ENCODE measurements around the gene RAB9A.

RAB9A gene

GRCh38 chrX:13691841-13692371 lies 3.0 kb downstream of the RAB9A start:
- Histone ChIP-seq H3K4me1 (ENCODE audit: insufficient read depth, low read length, poor library complexity, severe bottlenecking) (peaks cover 32% of the 10 kb centered on the region), H3K79me2 (ENCODE audit: insufficient read depth, low read length) (peaks cover 79% of the 10 kb centered on the region), H4K20me1 (ENCODE audit: insufficient read depth, low read length, poor library complexity, severe bottlenecking) (peaks cover 34% of the 10 kb centered on the region), H3F3A (ENCODE audit: low read depth) (no peaks in the 10 kb centered on the region), H3K9ac (ENCODE audit: low read depth, low read length, poor library complexity, severe bottlenecking) (no peak overlapping the region), H3K4me3 (ENCODE audit: low read length, poor library complexity, severe bottlenecking) (peak overlapping the region; percentile 56), H3K36me3 (ENCODE audit: insufficient read depth, low read length) (no peaks in the 10 kb centered on the region), H3K9me2 (replicated peaks; ENCODE audit: low read depth, low read length) (no peaks in the 10 kb centered on the region), H3K9me3 (ENCODE audit: insufficient read depth, low read depth, low read length) (no peaks in the 10 kb centered on the region), H2AFZ (ENCODE audit: low read length) (no peak overlapping the region), H3K4me2 (ENCODE audit: low read depth, low read length, poor library complexity, severe bottlenecking) (peak overlapping the region; percentile 76), H3K27me3 (ENCODE audit: insufficient read depth, low read length, poor library complexity, severe bottlenecking) (no peaks in the 10 kb centered on the region)
- no peak for TF ChIP-seq EZH2phosphoT487 (IDR thresholded peaks at IDR 0.05; ENCODE audit: borderline replicate concordance)
- TF ChIP-seq, protein P1, sequence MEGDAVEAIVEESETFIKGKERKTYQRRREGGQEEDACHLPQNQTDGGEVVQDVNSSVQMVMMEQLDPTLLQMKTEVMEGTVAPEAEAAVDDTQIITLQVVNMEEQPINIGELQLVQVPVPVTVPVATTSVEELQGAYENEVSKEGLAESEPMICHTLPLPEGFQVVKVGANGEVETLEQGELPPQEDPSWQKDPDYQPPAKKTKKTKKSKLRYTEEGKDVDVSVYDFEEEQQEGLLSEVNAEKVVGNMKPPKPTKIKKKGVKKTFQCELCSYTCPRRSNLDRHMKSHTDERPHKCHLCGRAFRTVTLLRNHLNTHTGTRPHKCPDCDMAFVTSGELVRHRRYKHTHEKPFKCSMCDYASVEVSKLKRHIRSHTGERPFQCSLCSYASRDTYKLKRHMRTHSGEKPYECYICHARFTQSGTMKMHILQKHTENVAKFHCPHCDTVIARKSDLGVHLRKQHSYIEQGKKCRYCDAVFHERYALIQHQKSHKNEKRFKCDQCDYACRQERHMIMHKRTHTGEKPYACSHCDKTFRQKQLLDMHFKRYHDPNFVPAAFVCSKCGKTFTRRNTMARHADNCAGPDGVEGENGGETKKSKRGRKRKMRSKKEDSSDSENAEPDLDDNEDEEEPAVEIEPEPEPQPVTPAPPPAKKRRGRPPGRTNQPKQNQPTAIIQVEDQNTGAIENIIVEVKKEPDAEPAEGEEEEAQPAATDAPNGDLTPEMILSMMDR (conservative IDR thresholded peaks at IDR 0.05; ENCODE audit: low read length) = no peak

DNA sequence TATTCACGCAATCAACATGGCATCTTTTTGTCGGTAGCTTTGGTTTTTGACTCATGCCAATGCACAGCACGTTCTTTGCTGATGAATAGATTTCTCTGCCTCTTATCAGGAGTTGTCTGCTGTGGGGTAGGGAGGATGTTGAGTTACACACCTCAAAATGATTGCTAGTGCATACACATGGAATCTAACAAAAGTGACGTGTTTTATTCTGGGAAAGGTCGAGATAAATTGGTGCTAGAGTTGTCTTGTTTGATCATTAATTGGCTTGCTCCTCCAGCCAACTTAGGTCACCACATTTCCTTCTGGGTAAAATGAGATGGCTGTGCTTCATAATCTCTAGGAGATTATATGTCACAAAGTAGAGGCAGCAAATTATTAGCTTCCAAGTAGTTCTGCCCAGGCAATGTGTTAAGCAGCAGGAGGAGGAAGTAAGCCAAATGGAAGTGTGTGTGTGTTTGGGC lies 3.9 kb downstream of the RAB9A start:
- peaks cover 36% of the 10 kb centered on the region for H4K20me1 ChIP-seq (ENCODE audit: insufficient read depth, low read length, poor library complexity, severe bottlenecking)
- H3K4me3 ChIP-seq (ENCODE audit: low read length, poor library complexity, severe bottlenecking) = peak overlapping the region; percentile 56
- TF ChIP-seq, protein P1 (conservative IDR thresholded peaks at IDR 0.05; ENCODE audit: low read length) = no peak
- no peak for TF ChIP-seq EZH2phosphoT487 (IDR thresholded peaks at IDR 0.05; ENCODE audit: borderline replicate concordance)
- peaks cover 88% of the 10 kb centered on the region for H3K79me2 ChIP-seq (ENCODE audit: insufficient read depth, low read length)
- no peaks in the 10 kb centered on the region for H3K36me3 ChIP-seq (ENCODE audit: insufficient read depth, low read length)
- H3K9me2 ChIP-seq (replicated peaks; ENCODE audit: low read depth, low read length) = no peaks in the 10 kb centered on the region
- H2AFZ ChIP-seq (ENCODE audit: low read length) = no peak overlapping the region
- peak overlapping the region; percentile 76 for H3K4me2 ChIP-seq (ENCODE audit: low read depth, low read length, poor library complexity, severe bottlenecking)
- H3K27me3 ChIP-seq (ENCODE audit: insufficient read depth, low read length, poor library complexity, severe bottlenecking) = no peaks in the 10 kb centered on the region
- no peaks in the 10 kb centered on the region for H3F3A ChIP-seq (ENCODE audit: low read depth)
- H3K4me1 ChIP-seq (ENCODE audit: insufficient read depth, low read length, poor library complexity, severe bottlenecking) = peaks cover 33% of the 10 kb centered on the region
- H3K9me3 ChIP-seq (ENCODE audit: insufficient read depth, low read depth, low read length) = no peaks in the 10 kb centered on the region
- peak overlapping the region; percentile 36 for H3K9ac ChIP-seq (ENCODE audit: low read depth, low read length, poor library complexity, severe bottlenecking)

DNA sequence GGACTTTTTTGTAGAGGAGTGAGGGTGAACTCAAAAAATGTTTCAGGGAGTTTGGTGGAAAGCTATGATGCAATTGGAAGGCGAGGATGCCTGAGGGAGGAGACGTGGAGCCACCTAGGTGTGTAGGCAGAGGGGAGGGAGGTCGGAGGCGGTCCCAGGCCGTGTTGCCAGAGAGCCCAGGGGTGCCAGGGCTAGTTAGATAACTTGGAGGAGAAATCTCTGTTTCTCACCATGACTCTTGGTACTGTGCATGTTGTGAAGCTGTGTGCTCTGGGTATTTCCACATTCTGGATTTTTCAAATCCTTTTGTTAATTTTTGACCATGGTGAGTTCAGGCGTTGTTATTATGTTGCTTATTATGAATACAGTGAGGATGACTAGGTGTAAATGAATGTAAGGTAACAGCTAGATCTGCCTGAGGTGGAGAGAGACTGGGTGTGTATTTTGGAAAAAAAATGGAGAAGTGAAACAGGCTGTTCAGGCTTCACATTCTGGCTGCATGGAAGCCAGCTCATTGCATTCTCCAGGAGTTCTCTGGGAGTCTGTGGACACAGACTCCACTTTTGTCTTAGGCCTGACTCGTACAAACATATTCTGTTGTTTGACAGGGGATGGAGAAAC lies 4.5 kb downstream of the RAB9A start:
- no peak for TF ChIP-seq EZH2phosphoT487 (IDR thresholded peaks at IDR 0.05; ENCODE audit: borderline replicate concordance)
- H3K79me2 ChIP-seq (ENCODE audit: insufficient read depth, low read length) = peaks cover 94% of the 10 kb centered on the region
- H3F3A ChIP-seq (ENCODE audit: low read depth) = no peaks in the 10 kb centered on the region
- H3K4me3 ChIP-seq (ENCODE audit: low read length, poor library complexity, severe bottlenecking) = peak overlapping the region; percentile 56
- H3K9me3 ChIP-seq (ENCODE audit: insufficient read depth, low read depth, low read length) = no peaks in the 10 kb centered on the region
- H2AFZ ChIP-seq (ENCODE audit: low read length) = no peak overlapping the region
- H3K36me3 ChIP-seq (ENCODE audit: insufficient read depth, low read length) = no peaks in the 10 kb centered on the region
- H3K4me2 ChIP-seq (ENCODE audit: low read depth, low read length, poor library complexity, severe bottlenecking) = peak overlapping the region; percentile 76
- H3K9ac ChIP-seq (ENCODE audit: low read depth, low read length, poor library complexity, severe bottlenecking) = peak overlapping the region; percentile 36
- H3K4me1 ChIP-seq (ENCODE audit: insufficient read depth, low read length, poor library complexity, severe bottlenecking) = peaks cover 38% of the 10 kb centered on the region
- H4K20me1 ChIP-seq (ENCODE audit: insufficient read depth, low read length, poor library complexity, severe bottlenecking) = peaks cover 37% of the 10 kb centered on the region
- no peaks in the 10 kb centered on the region for H3K27me3 ChIP-seq (ENCODE audit: insufficient read depth, low read length, poor library complexity, severe bottlenecking)
- H3K9me2 ChIP-seq (replicated peaks; ENCODE audit: low read depth, low read length) = no peaks in the 10 kb centered on the region

Data from Loucy (cell line).